PC-3 (cell line): ENCODE measurements around the gene FBXO27. TPM values are rescaled to one million over a fixed set of nuclear protein-coding genes. Genes with fewer than 3 reads are reported as not detected.

ENCODE experiments used
- ATAC-seq: fragments of 200-7000 bp; cut with Tn5 transposase; 2 replicates; pipeline ENCODE4 v1.9.1; 2020; ENCODE audit warnings: mild to moderate bottlenecking, moderate library complexity
- BruUV-seq: library from RNA; stranded (reverse); fragments of 400-500 nt; replicated peaks from 2 replicates; lab custom pipeline; 2021; lab: Mats Ljungman, UMichigan
- CTCF ChIA-PET: fragments of 300-600 bp; sonication (Branson Sonifier 250); formaldehyde crosslinking; loops from one replicate; lab custom pipeline; 2022; ENCODE audit warnings: antibody characterized with exemption; lab: Charles Lee
- POLR2A ChIA-PET: fragments of 300-600 bp; sonication (Branson Sonifier 250); formaldehyde crosslinking; loops from one replicate; lab custom pipeline; 2022; ENCODE audit warnings: antibody characterized with exemption; ENCODE audit not compliant: unreplicated experiment; lab: Charles Lee
- DNase-seq: peaks from one replicate; pipeline ENCODE4 v3.0.0-alpha.2; 2015
- H2AFZ ChIP-seq: fragments of 300-600 bp; sonication (generic); 2 replicates; pipeline ENCODE4 v1.6.0; 2016; ENCODE audit warnings: antibody characterized with exemption, low read length
- H3F3A ChIP-seq: fragments of 300-600 bp; sonication (generic); one replicate; pipeline ENCODE4 v1.6.0; 2017; ENCODE audit warnings: antibody characterized with exemption, low read length, control low read depth, mild to moderate bottlenecking; ENCODE audit not compliant: unreplicated experiment
- H3K27ac ChIP-seq: fragments of 300-600 bp; sonication (generic); 2 replicates; pipeline ENCODE4 v1.5.1; 2016; ENCODE audit warnings: mild to moderate bottlenecking, low read length
- H3K27me3 ChIP-seq: fragments of 300-600 bp; sonication (generic); 2 replicates; pipeline ENCODE4 v1.6.1; 2016; ENCODE audit warnings: low read length, mixed read lengths
- H3K36me3 ChIP-seq: fragments of 300-600 bp; sonication (generic); 2 replicates; pipeline ENCODE4 v1.6.1; 2016; ENCODE audit warnings: low read depth, mixed run types, low read length, mixed read lengths
- H3K4me1 ChIP-seq: fragments of 300-600 bp; sonication (generic); 2 replicates; pipeline ENCODE4 v1.5.1; 2016; ENCODE audit warnings: low read length; ENCODE audit not compliant: insufficient read depth
- H3K4me2 ChIP-seq: fragments of 300-600 bp; sonication (generic); 2 replicates; pipeline ENCODE4 v1.6.0; 2016; ENCODE audit warnings: low read length
- H3K4me3 ChIP-seq: fragments of 300-600 bp; sonication (generic); 2 replicates; pipeline ENCODE4 v1.5.1; 2016; ENCODE audit warnings: mild to moderate bottlenecking, low read length, mixed read lengths
- H3K79me2 ChIP-seq: fragments of 300-600 bp; sonication (generic); 2 replicates; pipeline ENCODE4 v1.6.1; 2017; ENCODE audit warnings: low read length, mixed read lengths
- H3K9ac ChIP-seq: fragments of 300-600 bp; sonication (generic); 2 replicates; pipeline ENCODE4 v1.6.0; 2016; ENCODE audit warnings: mild to moderate bottlenecking, low read length
- H3K9me2 ChIP-seq: fragments of 300-600 bp; sonication (generic); replicated peaks from 2 replicates; pipeline ENCODE4 v1.6.1; 2016; ENCODE audit warnings: mixed run types, low read length, mixed read lengths
- H3K9me3 ChIP-seq: fragments of 300-600 bp; sonication (generic); 2 replicates; pipeline ENCODE4 v1.6.1; 2016; ENCODE audit warnings: low read length, mixed read lengths
- H4K20me1 ChIP-seq: fragments of 300-600 bp; sonication (generic); 2 replicates; pipeline ENCODE4 v1.6.1; 2016; ENCODE audit warnings: low read length, mixed read lengths
- EZH2 ChIP-seq: fragments of 300-600 bp; sonication (generic); IDR thresholded peaks from one replicate; pipeline ENCODE4 v1.6.1; 2017; ENCODE audit warnings: antibody characterized with exemption, mild to moderate bottlenecking, low read length; ENCODE audit not compliant: unreplicated experiment
- EZH2phosphoT487 ChIP-seq: fragments of 300-600 bp; sonication (generic); IDR thresholded peaks from 2 replicates; pipeline ENCODE4 v1.6.1; 2018; ENCODE audit warnings: mild to moderate bottlenecking, antibody characterized with exemption, low read length, borderline replicate concordance
- intact Hi-C: fragments of 100-400 bp; cut with micrococcal nuclease; formaldehyde crosslinking; loops from 2 replicates; pipeline ENCODE4 v1.9.0; 2023
- total RNA-seq: library from RNA; depleted of rRNA; stranded (reverse); fragments of >200 nt; gene quantifications from 2 replicates; pipeline ENCODE4 v1.2.3, GENCODE V29; 2014
- TF ChIP-seq, protein P1 (sequence below): fragments of 300-600 bp; sonication (generic); conservative IDR thresholded peaks from 2 replicates; pipeline ENCODE4 v1.5.1; 2017; ENCODE audit warnings: antibody characterized with exemption, low read depth, mild to moderate bottlenecking, low read length

The FBXO27 gene
- total RNA-seq, 1 experiment from 2014 or later = 7.1 TPM

DNA sequence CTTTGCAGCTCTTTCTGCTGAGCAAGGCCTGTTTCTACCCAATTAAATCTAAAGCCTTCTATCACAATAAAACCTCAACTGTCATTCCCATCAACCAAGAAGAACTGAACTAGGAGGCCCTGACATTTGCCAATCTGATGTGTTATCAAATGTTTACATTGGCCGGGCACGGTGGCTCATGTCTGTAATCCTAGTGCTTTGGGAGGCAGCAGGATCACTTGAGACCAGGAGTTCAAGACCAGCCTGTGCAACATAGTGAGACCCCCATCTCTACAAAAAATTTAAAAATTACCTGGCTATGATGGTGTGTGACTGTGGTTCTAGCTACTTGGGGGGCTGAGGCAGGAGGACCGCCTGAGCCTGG, 54.0 kb downstream of the FBXO27 start:
- BruUV-seq = no TSS peak
- H3K4me1 ChIP-seq = no peaks in the 10 kb centered on the region
- H3K36me3 ChIP-seq = no peaks in the 10 kb centered on the region
- H2AFZ ChIP-seq = no peak overlapping the region
- ATAC-seq (no peak), DNase-seq (no peak)
- no peaks in the 10 kb centered on the region for H3F3A ChIP-seq
- no peak overlapping the region for H3K4me2 ChIP-seq
- H3K4me3 ChIP-seq = no peak overlapping the region
- POLR2A ChIA-PET = no interaction called here
- CTCF ChIA-PET = no interaction called here
- no peak overlapping the region for H3K9ac ChIP-seq
- H3K9me3 ChIP-seq = no peaks in the 10 kb centered on the region
- H3K27ac ChIP-seq = no peak overlapping the region
- no peaks in the 10 kb centered on the region for H3K79me2 ChIP-seq
- TF ChIP-seq, protein P1, sequence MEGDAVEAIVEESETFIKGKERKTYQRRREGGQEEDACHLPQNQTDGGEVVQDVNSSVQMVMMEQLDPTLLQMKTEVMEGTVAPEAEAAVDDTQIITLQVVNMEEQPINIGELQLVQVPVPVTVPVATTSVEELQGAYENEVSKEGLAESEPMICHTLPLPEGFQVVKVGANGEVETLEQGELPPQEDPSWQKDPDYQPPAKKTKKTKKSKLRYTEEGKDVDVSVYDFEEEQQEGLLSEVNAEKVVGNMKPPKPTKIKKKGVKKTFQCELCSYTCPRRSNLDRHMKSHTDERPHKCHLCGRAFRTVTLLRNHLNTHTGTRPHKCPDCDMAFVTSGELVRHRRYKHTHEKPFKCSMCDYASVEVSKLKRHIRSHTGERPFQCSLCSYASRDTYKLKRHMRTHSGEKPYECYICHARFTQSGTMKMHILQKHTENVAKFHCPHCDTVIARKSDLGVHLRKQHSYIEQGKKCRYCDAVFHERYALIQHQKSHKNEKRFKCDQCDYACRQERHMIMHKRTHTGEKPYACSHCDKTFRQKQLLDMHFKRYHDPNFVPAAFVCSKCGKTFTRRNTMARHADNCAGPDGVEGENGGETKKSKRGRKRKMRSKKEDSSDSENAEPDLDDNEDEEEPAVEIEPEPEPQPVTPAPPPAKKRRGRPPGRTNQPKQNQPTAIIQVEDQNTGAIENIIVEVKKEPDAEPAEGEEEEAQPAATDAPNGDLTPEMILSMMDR = no peak
- no peak for TF ChIP-seq EZH2
- TF ChIP-seq EZH2phosphoT487 = no peak
- intact Hi-C loops = no loop called here
- no peaks in the 10 kb centered on the region for H3K9me2 ChIP-seq
- H4K20me1 ChIP-seq = no peaks in the 10 kb centered on the region
- H3K27me3 ChIP-seq = no peaks in the 10 kb centered on the region

DNA sequence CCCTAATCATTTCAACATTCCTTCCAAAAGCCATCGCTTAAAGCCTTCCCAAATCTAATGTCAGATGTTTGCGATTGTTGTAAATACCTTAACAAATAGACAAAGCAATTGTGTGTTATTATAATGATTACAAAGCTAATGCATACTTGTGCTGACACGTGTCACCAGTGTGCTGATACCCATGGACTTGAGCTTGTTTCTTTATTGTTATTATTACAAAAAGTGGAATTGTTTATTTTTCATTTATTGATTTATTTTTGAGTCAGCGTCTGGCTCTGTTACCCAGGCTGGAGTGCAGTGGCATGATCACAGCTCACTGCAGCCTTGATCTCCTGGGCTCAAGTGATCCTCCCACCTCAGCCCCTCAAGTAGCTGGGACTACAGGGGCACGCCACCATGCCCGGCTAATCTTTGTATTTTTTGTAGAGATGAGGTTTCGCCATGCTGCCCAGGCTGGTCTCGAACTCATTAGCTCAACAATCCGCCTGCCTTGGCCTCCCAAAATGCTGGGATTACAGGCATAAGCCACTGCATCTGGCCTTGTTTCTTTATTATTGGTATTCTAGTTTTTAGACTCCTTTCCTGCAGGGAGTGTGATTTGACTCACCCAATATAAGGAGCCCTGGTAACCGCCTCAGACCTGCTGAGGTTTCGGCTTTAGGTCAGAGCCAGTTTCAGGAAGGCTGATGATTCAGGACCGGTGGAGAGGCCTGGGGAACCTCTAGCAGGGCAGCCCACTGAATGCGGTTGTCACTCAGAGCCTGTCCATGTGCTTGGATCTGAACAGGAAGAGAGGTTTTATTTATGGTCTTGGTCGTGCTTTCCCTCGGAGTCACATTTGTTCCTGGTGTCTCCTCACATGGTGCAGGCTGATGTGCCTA, 54.7 kb downstream of the FBXO27 start:
- H2AFZ ChIP-seq = no peak overlapping the region
- H3K27ac ChIP-seq = no peak overlapping the region
- no peaks in the 10 kb centered on the region for H3K79me2 ChIP-seq

DNA sequence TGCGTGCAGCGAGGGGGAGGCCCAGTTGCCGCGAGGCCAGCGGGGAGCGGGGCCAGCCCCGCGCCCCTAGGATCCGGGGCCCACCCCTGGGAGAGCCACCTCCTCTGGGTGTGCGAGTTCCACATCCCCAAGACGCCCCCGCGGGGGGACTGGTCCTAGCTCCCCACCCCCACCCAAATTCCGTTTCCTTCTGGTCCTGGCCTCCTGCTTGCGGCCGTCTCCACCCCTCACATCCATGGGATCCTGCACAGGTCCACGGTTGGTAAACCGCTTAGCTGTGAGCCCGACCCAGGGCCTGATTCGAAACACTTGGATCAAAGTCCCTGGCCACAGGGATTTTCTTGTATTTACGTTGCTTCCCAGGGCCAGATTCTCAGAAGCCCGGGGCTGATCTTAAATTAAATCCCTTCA, 56.5 kb downstream of the FBXO27 start:
- TF ChIP-seq EZH2 = no peak
- TF ChIP-seq, protein P1 = no peak
- TF ChIP-seq EZH2phosphoT487 = no peak
- no peaks in the 10 kb centered on the region for H3F3A ChIP-seq
- H3K36me3 ChIP-seq = no peaks in the 10 kb centered on the region
- no peak overlapping the region for H3K9ac ChIP-seq
- ChIA-PET POLR2A (no interaction called here), CTCF (no interaction called here)
- H3K9me2 ChIP-seq = no peaks in the 10 kb centered on the region
- H3K4me1 ChIP-seq = no peaks in the 10 kb centered on the region
- no peak overlapping the region for H2AFZ ChIP-seq
- no peaks in the 10 kb centered on the region for H3K79me2 ChIP-seq
- H3K27me3 ChIP-seq = no peaks in the 10 kb centered on the region
- no peak for DNase-seq
- no peak for ATAC-seq
- H3K4me2 ChIP-seq = no peak overlapping the region
- H3K9me3 ChIP-seq = no peaks in the 10 kb centered on the region
- H3K27ac ChIP-seq = no peak overlapping the region
- no TSS peak for BruUV-seq
- intact Hi-C loops = no loop called here
- no peaks in the 10 kb centered on the region for H4K20me1 ChIP-seq
- H3K4me3 ChIP-seq = no peak overlapping the region

More for the DNA sequence above, 54.7 kb downstream of the FBXO27 start:
- Histone ChIP-seq H3K9me2 (no peaks in the 10 kb centered on the region), H3K9me3 (no peaks in the 10 kb centered on the region), H3K4me3 (no peak overlapping the region), H3K4me2 (no peak overlapping the region), H3K27me3 (no peaks in the 10 kb centered on the region), H3K9ac (no peak overlapping the region), H3K4me1 (no peaks in the 10 kb centered on the region), H3F3A (no peaks in the 10 kb centered on the region), H4K20me1 (no peaks in the 10 kb centered on the region), H3K36me3 (no peaks in the 10 kb centered on the region)
- TF ChIP-seq EZH2phosphoT487 = no peak
- POLR2A ChIA-PET = no interaction called here
- BruUV-seq = no TSS peak
- intact Hi-C loops = no loop called here
- DNase-seq (no peak), ATAC-seq (no peak)
- CTCF ChIA-PET = no interaction called here
